NCI-H748 (cell line): Measurements from ENCODE around the gene SHLD3.
"Not testable (repeated sequence)": the region's sequence is repeated elsewhere in the genome, so short reads cannot be mapped to it uniquely, and the experiment has no call there.

Source experiments
- DNase-seq: peaks from one replicate; lab custom pipeline; 2025; ENCODE audit not compliant: unreplicated experiment; lab: John Stamatoyannopoulos, UW

Gene SHLD3

DNA sequence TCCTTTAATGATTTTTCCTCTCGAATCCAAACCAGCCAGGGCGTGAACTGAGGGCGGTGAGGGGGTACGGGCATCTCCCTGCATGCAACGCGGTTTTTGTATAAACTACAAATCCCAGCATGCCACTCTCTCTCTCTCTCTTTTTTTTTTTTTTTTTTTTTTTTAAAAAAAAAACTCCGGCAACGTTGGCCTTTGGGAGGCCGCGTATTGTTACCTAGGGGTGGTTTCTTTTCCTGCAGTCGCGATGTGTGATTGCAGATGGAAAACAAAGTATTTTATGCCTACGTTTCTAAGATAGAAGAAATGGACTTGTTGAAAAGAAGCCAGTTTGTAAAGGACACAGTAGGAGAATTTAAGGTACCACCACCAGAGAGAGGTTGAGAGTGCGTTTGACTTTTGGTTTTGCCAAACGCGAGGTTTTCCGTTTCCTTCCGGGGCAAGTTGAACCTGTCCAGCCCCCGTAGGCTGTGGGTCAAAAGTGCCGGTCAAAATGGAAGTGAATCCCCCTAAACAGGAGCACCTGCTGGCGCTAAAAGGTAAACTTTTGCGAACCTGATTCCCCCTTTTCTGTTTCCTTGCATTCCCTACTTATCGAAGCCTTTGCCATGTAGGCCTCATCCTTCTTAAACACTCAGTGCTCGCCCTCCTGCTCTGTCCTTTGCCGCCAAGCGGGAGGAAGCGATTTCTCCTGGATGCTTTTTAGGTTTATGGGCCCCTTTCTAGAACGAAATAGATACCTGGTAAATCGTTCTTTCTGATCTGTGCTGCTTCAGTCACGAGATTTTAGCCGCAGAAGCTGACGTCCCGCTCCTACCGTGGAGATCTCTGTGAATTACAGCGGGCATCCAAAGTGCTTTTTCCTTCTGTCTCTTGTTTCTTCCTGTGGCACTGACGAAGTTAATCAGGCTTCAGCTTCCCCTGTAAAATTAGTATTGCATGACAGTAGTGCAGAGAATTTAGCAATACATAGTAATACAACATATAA is at the start of gene SHLD3, which contains the start of gene TRAPPC13:
TSS of gene SHLD3 (plus strand) at position 457 of the 985 bp plus-strand sequence. CDS start 4,561 bp downstream, outside the sequence.
TSS of gene TRAPPC13 (plus strand) at position 457 of the 985 bp plus-strand sequence. CDS start at position 491, 34 bp downstream.
- DNase-seq: peak; percentile 94

DNA sequence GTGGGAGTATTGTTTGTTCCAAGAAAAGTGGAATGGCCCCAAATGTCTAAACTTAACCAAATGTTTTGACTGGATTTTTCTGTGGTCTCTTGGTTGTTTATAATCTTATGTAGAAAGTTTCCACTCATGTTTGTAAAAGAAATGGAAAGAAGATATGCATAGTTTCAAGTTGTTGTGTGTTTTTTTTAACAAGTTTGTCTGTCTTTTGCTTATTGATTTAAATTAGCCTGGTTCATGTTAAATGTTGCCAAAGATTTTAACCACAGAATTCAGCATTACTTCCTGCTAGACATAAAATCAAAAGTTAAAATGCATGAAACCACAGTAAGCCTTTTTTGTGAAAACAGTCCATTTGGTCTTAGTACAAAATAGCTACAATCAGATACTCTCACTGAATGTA is 47.7 kb upstream of the SHLD3 start:
- DNase-seq: no peak

GRCh38 chr5:65588694-65589093 is 36.1 kb upstream of the SHLD3 start:
- DNase-seq: no peak

DNA sequence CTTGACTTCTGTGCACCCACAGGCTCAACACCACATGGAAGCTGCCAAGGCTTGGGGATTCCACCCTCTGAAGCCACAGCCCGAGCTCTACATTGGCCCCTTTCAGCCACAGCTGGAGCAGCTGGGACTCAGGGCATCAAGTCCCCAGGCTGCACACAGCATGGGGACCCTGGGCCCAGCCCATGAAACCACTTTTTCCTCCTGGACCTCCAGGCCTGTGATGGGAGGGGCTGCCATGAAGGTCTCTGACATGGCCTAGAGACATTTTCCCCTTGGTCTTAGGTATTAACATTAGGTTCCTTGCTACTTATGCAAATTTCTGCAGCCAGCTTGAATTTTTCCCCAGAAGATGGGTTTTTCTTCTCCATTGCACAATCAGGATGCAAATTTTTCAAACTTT is 23.1 kb upstream of the SHLD3 start:
- DNase-seq: not testable (repeated sequence)

- peak; percentile 8 for DNase-seq
Observed at GRCh38 chr5:65611524-65611923, 13.3 kb upstream of the SHLD3 start.

DNA sequence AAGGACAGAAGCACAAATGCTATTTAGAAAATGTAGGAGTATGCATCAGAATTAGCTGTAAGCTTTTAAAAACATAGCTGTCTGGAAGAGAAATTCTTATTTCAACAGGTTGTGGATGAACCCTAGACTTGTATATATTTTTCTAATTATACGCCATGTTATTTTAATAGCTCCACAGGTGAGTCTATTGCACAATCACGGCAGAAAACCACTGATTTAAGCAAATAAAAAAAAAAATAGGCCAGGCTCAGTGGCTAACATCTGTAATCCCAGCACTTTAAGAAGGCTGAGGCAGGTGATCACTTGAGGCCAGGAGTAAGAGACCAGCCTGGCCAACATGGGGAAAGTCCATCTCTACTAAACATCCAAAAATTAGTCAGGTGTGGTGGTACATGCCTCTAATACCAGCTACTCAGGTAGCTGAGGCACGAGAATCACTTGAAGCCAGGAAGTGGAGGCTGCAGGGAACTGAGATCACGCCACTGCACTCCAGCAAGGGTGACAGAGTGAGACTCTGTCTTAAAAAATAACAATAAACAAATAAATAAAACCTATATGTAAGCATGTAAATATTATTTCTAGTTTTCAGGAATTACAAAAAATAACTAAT is 12.4 kb upstream of the SHLD3 start:
- DNase-seq: no peak

GRCh38 chr5:65620021-65620420 is 4.8 kb upstream of the SHLD3 start:
- DNase-seq: no peak

DNA sequence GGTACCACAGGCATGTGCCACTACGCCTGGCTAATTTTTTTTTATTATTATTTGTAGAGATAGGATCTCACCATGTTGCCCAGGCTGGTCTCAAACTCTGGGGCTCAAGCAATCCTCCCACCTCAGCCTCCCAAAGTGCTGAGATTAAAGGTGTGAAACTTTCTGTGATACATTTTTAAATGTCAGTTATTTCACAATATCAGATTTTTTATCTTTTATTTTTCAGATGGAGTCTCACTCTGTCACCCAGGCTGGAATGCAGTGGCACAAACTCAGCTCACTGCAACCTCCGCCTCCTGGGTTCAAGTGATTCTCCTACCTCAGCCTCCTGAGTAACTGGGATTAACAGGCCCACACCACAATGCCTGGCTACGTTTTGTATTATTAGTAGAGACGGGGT is 2.9 kb upstream of the SHLD3 start:
- not testable (repeated sequence) for DNase-seq

DNA sequence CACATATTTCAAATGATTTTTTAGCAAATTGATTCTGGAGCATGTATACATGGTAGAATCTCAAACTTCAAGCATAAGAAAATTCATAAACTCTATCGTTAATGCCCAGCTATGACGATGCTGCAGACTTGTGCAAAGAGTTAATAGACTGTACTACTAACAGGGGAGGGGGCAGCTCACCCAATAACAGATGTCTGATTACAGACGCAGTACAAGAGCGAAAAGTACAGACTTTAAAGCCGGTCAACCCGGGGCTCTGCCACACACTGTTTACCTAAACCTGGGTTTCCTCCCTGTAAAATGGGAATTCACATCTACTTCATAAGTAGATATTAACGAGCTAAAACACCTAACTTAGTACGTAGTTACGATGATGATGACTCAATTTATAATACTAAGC is 1.3 kb upstream of the SHLD3 start:
- DNase-seq: peak; percentile 14

- DNase-seq: peak; percentile 95
Observed at GRCh38 chr5:65624025-65624570, 729 bp upstream of the SHLD3 start, which contains the start of gene TRIM23. Gene TRIM23 (minus strand): TSS chr5:65624333. CDS start chr5:65624274, 59 bp downstream.

DNA sequence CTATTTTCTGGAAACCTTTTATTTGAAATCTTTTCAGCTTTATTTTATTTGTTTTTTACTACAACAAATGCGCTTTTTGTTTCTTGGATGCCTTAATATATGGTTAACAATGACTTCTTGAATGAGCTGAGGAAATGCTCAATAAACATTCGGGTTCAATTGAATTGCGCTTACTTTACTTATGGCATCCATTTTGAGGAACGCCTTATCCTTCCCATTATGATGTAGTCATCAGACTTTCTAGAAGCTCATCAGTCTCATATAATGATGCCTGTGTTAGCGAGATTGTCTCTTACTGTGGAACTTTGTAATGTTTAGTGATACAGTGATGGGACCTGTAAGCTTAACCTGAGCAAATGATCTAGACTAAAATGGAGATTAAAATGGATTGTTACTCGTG is 916 bp downstream of the SHLD3 start:
- DNase-seq: peak; percentile 4

GRCh38 chr5:65630981-65631380 is 6.2 kb downstream of the SHLD3 start:
- DNase-seq: no peak

- no peak for DNase-seq
Observed at GRCh38 chr5:65640240-65640639, 15.4 kb downstream of the SHLD3 start.

DNA sequence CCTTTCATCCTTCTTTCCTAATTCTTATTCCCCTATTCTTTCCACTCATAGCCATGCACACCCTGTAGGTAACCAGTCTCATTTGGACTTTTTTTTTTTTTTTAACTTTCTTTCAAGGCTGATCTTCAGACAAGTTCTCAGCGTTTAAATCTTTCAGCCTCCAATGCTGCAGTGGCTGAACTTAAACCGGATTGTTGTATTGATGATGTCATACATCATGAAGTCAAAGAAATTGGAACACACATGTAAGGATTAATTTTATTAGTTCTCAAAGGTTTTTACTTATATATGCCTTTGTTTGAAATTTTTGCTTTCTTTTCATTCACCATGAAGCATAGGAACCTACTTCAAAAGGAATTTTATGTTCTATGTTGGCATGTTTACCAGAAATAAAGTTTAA is 22.1 kb downstream of the SHLD3 start:
- DNase-seq: no peak

DNA sequence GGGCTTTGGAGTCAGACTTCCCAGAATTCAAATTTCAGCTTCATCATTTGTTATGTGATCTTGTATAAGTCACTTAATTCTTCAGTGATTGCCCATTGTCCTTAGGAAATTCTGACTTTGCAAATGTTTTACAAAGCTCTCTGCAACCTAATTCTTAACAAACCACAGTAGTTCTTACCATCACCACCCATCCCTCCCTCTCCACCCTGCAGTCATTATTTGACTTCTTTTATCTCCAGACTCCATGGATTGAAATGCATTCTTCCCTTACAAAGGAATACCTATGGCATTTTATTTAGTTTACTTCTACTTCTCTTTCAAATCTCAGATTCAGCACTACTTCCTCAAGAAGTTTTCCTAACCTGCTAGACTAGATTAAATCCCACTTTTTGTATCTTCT is 23.1 kb downstream of the SHLD3 start:
- DNase-seq: no peak

- no peak for DNase-seq
Observed at GRCh38 chr5:65651144-65651543, 26.3 kb downstream of the SHLD3 start.

GRCh38 chr5:65654713-65655112 is 29.9 kb downstream of the SHLD3 start:
- no peak for DNase-seq

- no peak for DNase-seq
Observed at GRCh38 chr5:65663804-65664521, 39.1 kb downstream of the SHLD3 start.

DNA sequence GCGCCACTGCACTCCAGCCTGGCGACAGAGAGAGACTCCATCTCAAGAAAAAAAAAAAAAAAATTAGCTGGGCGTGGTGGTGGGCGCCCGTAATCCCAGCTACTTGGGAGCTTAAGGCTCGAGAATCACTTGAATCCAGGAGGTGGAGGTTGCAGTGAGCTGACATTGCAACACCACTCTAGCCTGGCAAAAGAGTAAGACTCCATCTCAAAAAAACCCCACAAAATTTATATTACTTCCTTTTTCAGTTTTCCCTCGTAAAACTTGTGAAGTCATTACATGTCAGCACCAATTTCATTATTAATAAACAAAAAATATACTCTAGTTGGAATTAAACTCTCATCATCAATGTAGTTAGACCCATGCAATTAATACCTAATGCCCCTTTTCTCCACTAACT is 43.9 kb downstream of the SHLD3 start:
- DNase-seq: no peak

GRCh38 chr5:65672796-65673195 is 48.0 kb downstream of the SHLD3 start:
- no peak for DNase-seq

- no peak for DNase-seq
Observed at GRCh38 chr5:65674749-65675148, 49.9 kb downstream of the SHLD3 start.
